PFSK-1 (cell line): ENCODE data around the gene CACNA2D4.

ENCODE experiments used
- FOXP2 ChIP-seq: optimal IDR thresholded peaks from 2 replicates; pipeline ENCODE3; 2011; ENCODE audit warnings: borderline replicate concordance, control low read depth, inconsistent platforms; ENCODE audit not compliant: insufficient read depth; ENCODE audit errors: extremely low read length, extremely low read depth
- POLR2AphosphoS5 ChIP-seq: IDR thresholded peaks from 2 replicates; pipeline ENCODE4 v1.6.1; 2012; ENCODE audit warnings: low read depth, mild to moderate bottlenecking, control low read depth, low read length, moderate library complexity
- SIN3A ChIP-seq: IDR thresholded peaks from 2 replicates; pipeline ENCODE4 v1.6.1; 2012; ENCODE audit warnings: mild to moderate bottlenecking, low read length, moderate library complexity, borderline replicate concordance; ENCODE audit not compliant: insufficient read depth
- TAF1 ChIP-seq: IDR thresholded peaks from 2 replicates; pipeline ENCODE4 v1.6.1; 2012; ENCODE audit warnings: low read length, control low read depth, borderline replicate concordance; ENCODE audit not compliant: insufficient read depth
- TF ChIP-seq, protein P1 (sequence below), 2 experiments: IDR thresholded peaks; 2 replicates each; pipeline versions ENCODE4 v1.6.1 to v1.8.0; 2011 to 2012; ENCODE audit warnings: low read depth in 2 of 2, low read length in 2 of 2, control low read depth in 1 of 2, inconsistent platforms in 1 of 2, mild to moderate bottlenecking in 1 of 2, moderate library complexity in 1 of 2; ENCODE audit not compliant: insufficient read depth in 1 of 2

The CACNA2D4 gene

DNA sequence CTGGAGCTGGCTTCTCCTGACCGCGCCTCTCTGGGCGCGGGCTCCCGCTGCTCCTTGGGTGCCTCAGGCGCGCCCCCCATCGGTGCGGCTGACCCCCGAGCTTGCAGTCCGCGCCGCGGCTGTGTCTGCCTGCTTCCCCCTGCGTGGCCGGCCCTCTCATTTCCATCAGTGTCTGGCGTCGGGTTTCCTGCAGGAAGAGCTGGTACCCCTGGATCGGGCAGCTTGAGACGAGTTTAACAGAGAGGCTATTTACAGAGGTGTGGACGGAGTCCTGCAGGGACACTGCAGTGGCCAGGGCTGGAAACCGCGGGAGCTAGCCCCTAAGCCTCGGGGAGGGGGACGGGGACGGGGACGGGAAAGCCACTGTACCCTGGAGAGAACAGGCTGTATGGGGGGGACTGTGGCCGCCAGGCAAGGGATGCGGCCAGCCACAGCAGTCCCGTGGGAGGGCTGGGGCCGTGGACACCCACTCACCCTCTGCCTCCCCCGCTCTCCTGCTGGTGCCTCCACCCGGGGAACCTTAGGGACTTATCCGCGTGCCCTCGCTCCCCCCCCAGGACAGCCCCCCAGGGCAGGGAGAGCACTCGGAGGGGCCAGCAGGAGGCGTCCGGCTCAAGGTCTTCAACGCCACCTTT is 3.7 kb upstream of the CACNA2D4 start:
- TF ChIP-seq TAF1 (no peak), FOXP2 (no peak), SIN3A (no peak), POLR2AphosphoS5 (no peak)
- TF ChIP-seq, protein P1, sequence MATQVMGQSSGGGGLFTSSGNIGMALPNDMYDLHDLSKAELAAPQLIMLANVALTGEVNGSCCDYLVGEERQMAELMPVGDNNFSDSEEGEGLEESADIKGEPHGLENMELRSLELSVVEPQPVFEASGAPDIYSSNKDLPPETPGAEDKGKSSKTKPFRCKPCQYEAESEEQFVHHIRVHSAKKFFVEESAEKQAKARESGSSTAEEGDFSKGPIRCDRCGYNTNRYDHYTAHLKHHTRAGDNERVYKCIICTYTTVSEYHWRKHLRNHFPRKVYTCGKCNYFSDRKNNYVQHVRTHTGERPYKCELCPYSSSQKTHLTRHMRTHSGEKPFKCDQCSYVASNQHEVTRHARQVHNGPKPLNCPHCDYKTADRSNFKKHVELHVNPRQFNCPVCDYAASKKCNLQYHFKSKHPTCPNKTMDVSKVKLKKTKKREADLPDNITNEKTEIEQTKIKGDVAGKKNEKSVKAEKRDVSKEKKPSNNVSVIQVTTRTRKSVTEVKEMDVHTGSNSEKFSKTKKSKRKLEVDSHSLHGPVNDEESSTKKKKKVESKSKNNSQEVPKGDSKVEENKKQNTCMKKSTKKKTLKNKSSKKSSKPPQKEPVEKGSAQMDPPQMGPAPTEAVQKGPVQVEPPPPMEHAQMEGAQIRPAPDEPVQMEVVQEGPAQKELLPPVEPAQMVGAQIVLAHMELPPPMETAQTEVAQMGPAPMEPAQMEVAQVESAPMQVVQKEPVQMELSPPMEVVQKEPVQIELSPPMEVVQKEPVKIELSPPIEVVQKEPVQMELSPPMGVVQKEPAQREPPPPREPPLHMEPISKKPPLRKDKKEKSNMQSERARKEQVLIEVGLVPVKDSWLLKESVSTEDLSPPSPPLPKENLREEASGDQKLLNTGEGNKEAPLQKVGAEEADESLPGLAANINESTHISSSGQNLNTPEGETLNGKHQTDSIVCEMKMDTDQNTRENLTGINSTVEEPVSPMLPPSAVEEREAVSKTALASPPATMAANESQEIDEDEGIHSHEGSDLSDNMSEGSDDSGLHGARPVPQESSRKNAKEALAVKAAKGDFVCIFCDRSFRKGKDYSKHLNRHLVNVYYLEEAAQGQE (IDR thresholded peaks at IDR 0.05; ENCODE audit: insufficient read depth in 1 of 2, low read depth in 2 of 2, low read length in 2 of 2): no peak

DNA sequence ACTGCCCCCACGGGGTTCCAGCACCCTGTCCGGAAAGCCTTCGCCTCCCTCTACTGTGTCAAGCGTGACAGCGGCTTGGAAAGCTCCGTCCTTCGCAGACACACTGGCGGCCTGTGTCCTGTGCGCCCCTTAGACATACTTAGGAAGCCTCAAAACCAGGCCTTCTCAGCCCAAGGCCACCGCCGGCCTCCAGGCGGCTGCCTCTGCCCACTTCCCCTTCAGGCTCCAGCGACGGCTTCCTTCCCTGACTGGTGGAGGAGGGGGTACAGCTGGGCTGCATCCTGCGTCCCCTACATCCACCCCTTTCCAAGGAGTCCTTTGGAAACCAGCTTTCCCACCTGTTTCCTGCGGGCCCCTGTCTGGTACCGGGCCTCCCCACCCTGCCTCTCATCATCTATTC is 2.5 kb upstream of the CACNA2D4 start:
- TF ChIP-seq SIN3A (no peak), TAF1 (no peak), FOXP2 (no peak), POLR2AphosphoS5 (no peak)
- TF ChIP-seq, protein P1 (IDR thresholded peaks at IDR 0.05; ENCODE audit: insufficient read depth in 1 of 2, low read depth in 2 of 2, low read length in 2 of 2): no peak

DNA sequence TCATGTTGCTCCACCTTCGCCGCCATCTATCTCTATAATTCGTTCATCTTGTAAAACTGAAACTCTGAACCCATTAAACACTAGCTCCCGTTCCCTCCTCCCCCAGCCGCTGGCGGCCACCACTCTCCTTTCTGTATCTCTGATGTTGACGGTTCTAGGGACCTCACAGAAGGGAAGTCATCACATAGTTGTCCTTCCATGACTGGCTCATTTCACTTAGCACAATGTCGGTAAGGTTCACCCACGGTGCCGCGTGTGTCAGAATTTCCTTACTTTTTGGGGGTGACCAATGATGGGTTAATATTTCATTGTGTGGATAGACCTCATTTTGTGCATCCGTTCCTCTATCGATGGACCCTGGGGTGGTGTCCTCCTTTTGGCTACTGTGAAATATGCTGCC is 2.0 kb upstream of the CACNA2D4 start:
- TF ChIP-seq FOXP2 (no peak), POLR2AphosphoS5 (no peak), TAF1 (no peak), SIN3A (no peak)
- TF ChIP-seq, protein P1 (IDR thresholded peaks at IDR 0.05; ENCODE audit: insufficient read depth in 1 of 2, low read depth in 2 of 2, low read length in 2 of 2): no peak

DNA sequence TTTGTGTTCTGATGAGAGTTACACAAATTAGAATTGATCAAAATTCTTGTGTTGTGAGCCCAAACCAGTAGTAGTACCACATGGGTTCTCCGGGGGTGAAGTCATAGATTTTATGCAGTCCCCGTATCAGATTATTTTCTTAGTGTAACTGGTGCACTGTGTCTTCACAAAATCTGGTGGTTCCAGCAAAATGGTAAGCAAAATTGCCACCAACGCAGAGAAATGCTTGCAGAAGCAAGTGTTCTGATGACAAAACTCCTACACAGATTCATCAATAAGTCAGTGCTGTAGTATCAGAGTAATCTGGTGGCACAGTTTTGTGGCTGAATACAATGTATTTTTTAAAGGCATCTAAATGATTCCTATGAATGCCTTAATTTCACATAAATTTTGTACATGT is 1.3 kb upstream of the CACNA2D4 start:
- TF ChIP-seq FOXP2: no peak
- no peak for TF ChIP-seq SIN3A
- TF ChIP-seq, protein P1 (IDR thresholded peaks at IDR 0.05; ENCODE audit: insufficient read depth in 1 of 2, low read depth in 2 of 2, low read length in 2 of 2): no peak
- no peak for TF ChIP-seq POLR2AphosphoS5
- no peak for TF ChIP-seq TAF1

DNA sequence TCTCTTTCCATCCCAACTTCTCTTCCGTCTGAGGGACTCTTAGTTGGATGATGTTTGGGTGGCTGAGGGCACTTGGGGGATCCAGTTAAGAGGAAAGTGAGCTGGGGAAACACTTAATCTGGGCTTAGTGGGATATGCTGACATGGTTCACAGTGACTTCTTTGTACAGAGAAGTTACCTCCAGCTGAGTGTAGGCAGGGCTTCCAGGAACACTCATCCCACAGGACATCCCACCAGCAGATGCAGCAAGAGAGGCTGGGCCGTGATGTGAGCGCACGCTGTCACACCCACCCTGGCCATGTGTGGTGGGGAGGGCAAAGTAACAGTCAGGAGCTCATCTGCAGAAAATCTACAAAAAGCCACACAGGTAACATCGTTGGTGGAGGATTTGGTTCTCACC is 832 bp upstream of the CACNA2D4 start:
- TF ChIP-seq, protein P1 (IDR thresholded peaks at IDR 0.05; ENCODE audit: insufficient read depth in 1 of 2, low read depth in 2 of 2, low read length in 2 of 2): no peak
- no peak for TF ChIP-seq POLR2AphosphoS5
- TF ChIP-seq SIN3A: no peak
- no peak for TF ChIP-seq TAF1
- TF ChIP-seq FOXP2: no peak
